ENCODE measurements around the gene RAB26.
"Not testable (repeated sequence)": the region's sequence is repeated elsewhere in the genome, so short reads cannot be mapped to it uniquely, and the experiment has no call there.

GRCh38 chr16:2101581-2101980 is 46.8 kb upstream of the RAB26 start:
- not testable (repeated sequence) for TF ChIP-seq TAF1 (conservative IDR thresholded peaks at IDR 0.05); JUND (IDR thresholded peaks at IDR 0.05); CTCF (IDR thresholded peaks at IDR 0.05; ENCODE audit: low read depth, low read length, missing input control); REST (IDR thresholded peaks at IDR 0.05); SP1 (IDR thresholded peaks at IDR 0.05); NR2F2 (IDR thresholded peaks at IDR 0.05); ATF3 (IDR thresholded peaks at IDR 0.05)

Data from liver (tissue), 3 donors.